HepG2 (cell line): ENCODE measurements around the gene ITGB6. TPM values are rescaled to one million over a fixed set of nuclear protein-coding genes. Genes with fewer than 3 reads are reported as not detected.

ENCODE experiments used
- ATAC-seq: fragments of 200-7000 bp; cut with Tn5 transposase; 3 replicates; pipeline ENCODE4 v1.9.1; 2020; ENCODE audit warnings: mild to moderate bottlenecking, moderate library complexity
- BruUV-seq: library from RNA; stranded (reverse); fragments of 400-500 nt; replicated peaks from 2 replicates; lab custom pipeline; 2021; lab: Mats Ljungman, UMichigan
- CTCF ChIA-PET: fragments of 300-600 bp; formaldehyde crosslinking; extraction: SDS; loops from one replicate; lab custom pipeline; 2021; ENCODE audit warnings: low total read pairs, inconsistent platforms, low intra/inter-chr PET ratio; lab: Yijun Ruan, JAX
- POLR2A ChIA-PET: fragments of 350-600 bp; sonication (Branson Sonifier 250); formaldehyde crosslinking; loops from one replicate; lab custom pipeline; 2020; ENCODE audit warnings: antibody characterized with exemption, inconsistent platforms; lab: Yijun Ruan, JAX
- DNase-seq: peaks from one replicate; pipeline ENCODE4 v3.0.0-alpha.2; 2015; ENCODE audit warnings: low spot score
- FAIRE-seq: peaks from 3 replicates; lab custom pipeline; 2011; peaks lifted over from hg19 to GRCh38; lab: Jason Lieb, UNC
- H2AFZ ChIP-seq: one replicate; pipeline ENCODE4 v1.6.1; 2011; ENCODE audit warnings: low read length, inconsistent platforms
- H3K27ac ChIP-seq: fragments of 300-600 bp; 3 replicates; pipeline ENCODE4 v1.8.0; 2011; ENCODE audit warnings: mixed run types, mild to moderate bottlenecking, mixed read lengths, low read length, inconsistent platforms; ENCODE audit not compliant: insufficient read depth; ENCODE audit errors: extremely low read length
- H3K27me3 ChIP-seq, 2 experiments: fragments of 200-600 bp in 1 of 2; 2 replicates in 1 of 2; 3 replicates in 1 of 2; pipeline versions ENCODE4 v1.6.0 to v1.8.0; 2011; ENCODE audit warnings: low read length in 2 of 2, mild to moderate bottlenecking in 2 of 2, moderate library complexity in 2 of 2, inconsistent platforms in 1 of 2; ENCODE audit not compliant: insufficient read depth in 2 of 2, control insufficient read depth in 1 of 2
- H3K36me3 ChIP-seq, 2 experiments: fragments of 200-600 bp in 1 of 2; replicated peaks in 1 of 2; 2 replicates in 1 of 2; 3 replicates in 1 of 2; pipeline versions ENCODE4 v1.5.1 to v1.8.0; 2011; ENCODE audit warnings: low read length in 2 of 2, inconsistent platforms in 1 of 2; ENCODE audit not compliant: insufficient read depth in 2 of 2, control insufficient read depth in 1 of 2
- H3K4me1 ChIP-seq: 2 replicates; pipeline ENCODE4 v1.5.1; 2012; ENCODE audit warnings: low read length, inconsistent platforms; ENCODE audit not compliant: insufficient read depth
- H3K4me2 ChIP-seq: 2 replicates; pipeline ENCODE4 v1.6.0; 2011; ENCODE audit warnings: low read depth, low read length, inconsistent platforms
- H3K4me3 ChIP-seq, 3 experiments: fragments of 200-600 bp in 1 of 3; sonication (generic), shearing (Covaris generic) in 1 of 3; replicated peaks in 1 of 3; 2 replicates each; pipeline ENCODE4 v1.5.1; 2011 to 2016; ENCODE audit warnings: low read length in 3 of 3, inconsistent platforms in 2 of 3, low read depth in 2 of 3, mild to moderate bottlenecking in 2 of 3, control low read depth in 1 of 3, mixed read lengths in 1 of 3; ENCODE audit not compliant: insufficient read depth in 1 of 3
- H3K79me2 ChIP-seq: one replicate; pipeline ENCODE4 v1.6.1; 2011; ENCODE audit warnings: low read length, inconsistent platforms; ENCODE audit not compliant: insufficient read depth
- H3K9ac ChIP-seq: 2 replicates; pipeline ENCODE4 v1.6.0; 2011; ENCODE audit warnings: mild to moderate bottlenecking, low read depth, low read length, inconsistent platforms; ENCODE audit not compliant: insufficient read depth
- H3K9me3 ChIP-seq: 2 replicates; pipeline ENCODE4 v1.5.1; 2012; ENCODE audit warnings: mild to moderate bottlenecking, low read length
- H4K20me1 ChIP-seq: 2 replicates; pipeline ENCODE4 v1.6.0; 2011; ENCODE audit warnings: inconsistent platforms, mild to moderate bottlenecking, low read length, moderate library complexity; ENCODE audit not compliant: insufficient read depth
- AKNA ChIP-seq: sonication (generic); formaldehyde crosslinking; IDR thresholded peaks from 2 replicates; pipeline ENCODE4 v1.4.0; 2020; ENCODE audit warnings: missing genetic modification reagents, borderline replicate concordance
- CREM ChIP-seq, 2 experiments: sonication (generic) in 1 of 2; formaldehyde crosslinking in 1 of 2; IDR thresholded peaks; 2 replicates each; pipeline versions ENCODE4 v1.4.0 to v1.6.1; 2016 to 2020; ENCODE audit warnings: antibody characterized with exemption in 1 of 2, mild to moderate bottlenecking in 1 of 2, missing genetic modification reagents in 1 of 2
- DPF2 ChIP-seq: sonication (generic); formaldehyde crosslinking; IDR thresholded peaks from 2 replicates; pipeline ENCODE4 v1.4.0; 2020; ENCODE audit warnings: mild to moderate bottlenecking, low read depth, missing genetic modification reagents, borderline replicate concordance
- EP300 ChIP-seq, 3 experiments: sonication (generic) in 1 of 3; formaldehyde crosslinking in 1 of 3; IDR thresholded peaks; 2 replicates each; pipeline versions ENCODE4 v1.5.1 to v1.6.1; 2011 to 2020; ENCODE audit warnings: low read depth in 2 of 3, low read length in 2 of 3, borderline replicate concordance in 1 of 3, improper control_type of control experiment in 1 of 3, mild to moderate bottlenecking in 1 of 3, missing genetic modification reagents in 1 of 3, moderate library complexity in 1 of 3
- MXD3 ChIP-seq: IDR thresholded peaks from 2 replicates; pipeline ENCODE4 v1.6.1; 2016; ENCODE audit warnings: mild to moderate bottlenecking, missing biosample characterization, missing genetic modification reagents
- NFYC ChIP-seq: IDR thresholded peaks from 2 replicates; pipeline ENCODE4 v1.6.1; 2016; ENCODE audit warnings: missing genetic modification reagents, missing compliant biosample characterization
- POLR2AphosphoS5 ChIP-seq: IDR thresholded peaks from 2 replicates; pipeline ENCODE4 v1.6.1; 2012; ENCODE audit warnings: low read depth, low read length
- PREB ChIP-seq: sonication (generic); formaldehyde crosslinking; IDR thresholded peaks from 2 replicates; pipeline ENCODE4 v1.4.0; 2020; ENCODE audit warnings: missing genetic modification reagents
- TAF1 ChIP-seq: sonication (generic); formaldehyde crosslinking; IDR thresholded peaks from 2 replicates; pipeline ENCODE4 v1.4.0; 2020; ENCODE audit warnings: missing genetic modification reagents
- ZNF280D ChIP-seq: sonication (generic); formaldehyde crosslinking; IDR thresholded peaks from 2 replicates; pipeline ENCODE4 v1.5.1; 2020; ENCODE audit warnings: mild to moderate bottlenecking, missing genetic modification reagents
- ZNF850 ChIP-seq: sonication (generic); formaldehyde crosslinking; conservative IDR thresholded peaks from 2 replicates; pipeline ENCODE4 v1.9.0; 2021; ENCODE audit warnings: mild to moderate bottlenecking, missing genetic modification reagents
- WGBS: methylation state at CpG from one replicate; pipeline ENCODE4 v1.1.6; 2017; ENCODE audit warnings: low lambda C conversion rate; 5-methylcytosine and 5-hydroxymethylcytosine counted together
- in situ Hi-C: cut with HindIII; loops from 2 replicates; pipeline ENCODE4 v1.10.0; 2017; ENCODE audit warnings: low pct_unique_long_range_greater_than_20kb; ENCODE audit not compliant: extremely low pct_ligation_motif_present
- intact Hi-C: fragments of 100-400 bp; cut with micrococcal nuclease; formaldehyde crosslinking; loops from one replicate; pipeline ENCODE4 v1.10.0; 2022; ENCODE audit not compliant: unreplicated experiment
- polyA plus RNA-seq, 8 experiments: library from polyadenylated mRNA; depleted of rRNA in 3 of 8; stranded (reverse) in 7 of 8; unstranded in 1 of 8; fragments of >200 nt; fragmentation: Illumina TruSeq in 4 of 8; extraction: Trizol in 4 of 8; gene quantifications; 2 replicates each; pipeline versions ENCODE4 v1.2.1 to v1.2.3, GENCODE V29; 2011 to 2016; ENCODE audit warnings: low read depth in 4 of 8, missing spikeins in 1 of 8, mixed read lengths in 1 of 8; ENCODE audit not compliant: insufficient read depth in 1 of 8
- total RNA-seq, 5 experiments: library from RNA; depleted of rRNA; stranded (reverse); fragments of >200 nt; fragmentation: Illumina TruSeq; extraction: Trizol; gene quantifications; 2 replicates each; pipeline ENCODE4 v1.2.3, GENCODE V29; 2016; ENCODE audit warnings: low read depth in 1 of 5

The ITGB6 gene
- total and polyA plus RNA-seq, 2 of the 13 experiments (the other 11 are each of a cell fraction or from before 2014, with no cell fraction given), result not detected

- ChIA-PET POLR2A (no interaction called here), CTCF (no interaction called here)
- Histone ChIP-seq H3K79me2 (no peaks in the 10 kb centered on the region), H4K20me1 (no peaks in the 10 kb centered on the region), H3K27me3 (no peaks in the 10 kb centered on the region), H3K9me3 (no peaks in the 10 kb centered on the region), H3K27ac (no peak overlapping the region), H3K36me3 (no peaks in the 10 kb centered on the region), H3K4me1 (no peaks in the 10 kb centered on the region), H2AFZ (no peak overlapping the region), H3K9ac (no peak overlapping the region), H3K4me3 (no peak overlapping the region), H3K4me2 (no peak overlapping the region)
- in situ Hi-C loops (no loop called here), intact Hi-C loops (no loop called here)
- 76% methylated on average over 2 of the region's 2 CpGs for WGBS
- no peak for DNase-seq
- no TSS peak for BruUV-seq
- TF ChIP-seq MXD3 (CRISPR knock-in tag) (no peak), ZNF280D (CRISPR knock-in tag) (no peak), EP300 (IDR thresholded peaks at IDR 0.05; ENCODE audit: low read depth in 2 of 2, low read length in 2 of 2) (no peak), EP300 (CRISPR knock-in tag; IDR thresholded peaks at IDR 0.05; ENCODE audit: borderline replicate concordance) (no peak), ZNF850 (CRISPR knock-in tag) (no peak), NFYC (CRISPR knock-in tag) (no peak), TAF1 (CRISPR knock-in tag) (no peak), POLR2AphosphoS5 (no peak), CREM (IDR thresholded peaks at IDR 0.05) (no peak), CREM (CRISPR knock-in tag; IDR thresholded peaks at IDR 0.05) (no peak), AKNA (CRISPR knock-in tag) (no peak), DPF2 (CRISPR knock-in tag) (no peak), PREB (no peak)
- no peak for ATAC-seq
- no peak for FAIRE-seq
These were observed 123.8 kb downstream of the ITGB6 start for GRCh38 chr2:160076241-160076640.
